Stimulated activated CD8-positive, alpha-beta memory T cell treated with anti-CD3 and anti-CD28 coated beads, Interleukin-15, amount 100 ng/mL, for 4 hours (primary cell): ENCODE measurements around the gene CYGB.

Experiments
- DNase-seq, 2 donors: peaks; one replicate each; pipeline ENCODE4 v3.0.0-alpha.2; 2020; ENCODE audit warnings: low read depth in 2 of 2

The CYGB gene

GRCh38 chr17:76500747-76501017, 36.8 kb downstream of the CYGB start:
- no peak for DNase-seq

GRCh38 chr17:76500074-76500746, 37.3 kb downstream of the CYGB start:
- no peak for DNase-seq

GRCh38 chr17:76499267-76499667, 38.2 kb downstream of the CYGB start:
- DNase-seq, result no peak

GRCh38 chr17:76498876-76499251, 38.6 kb downstream of the CYGB start:
- no peak for DNase-seq

GRCh38 chr17:76497979-76498875, 39.3 kb downstream of the CYGB start:
- no peak for DNase-seq

GRCh38 chr17:76497699-76497978, 39.9 kb downstream of the CYGB start:
- no peak for DNase-seq

- no peak for DNase-seq
Observed at GRCh38 chr17:76496464-76496863, 41.0 kb downstream of the CYGB start.

GRCh38 chr17:76495663-76496400, 41.7 kb downstream of the CYGB start:
- DNase-seq, result no peak

- DNase-seq, result no peak
Observed at GRCh38 chr17:76493505-76494167, 43.9 kb downstream of the CYGB start.

- DNase-seq, result no peak
Observed at GRCh38 chr17:76492989-76493501, 44.5 kb downstream of the CYGB start.

- no peak for DNase-seq
Observed at GRCh38 chr17:76492123-76492988, 45.2 kb downstream of the CYGB start.

GRCh38 chr17:76491271-76492122, 46.0 kb downstream of the CYGB start:
- no peak for DNase-seq

GRCh38 chr17:76490112-76490710, 47.3 kb downstream of the CYGB start:
- DNase-seq, result no peak

GRCh38 chr17:76487451-76488192, 49.9 kb downstream of the CYGB start:
- DNase-seq, result no peak

GRCh38 chr17:76485569-76485968, 51.9 kb downstream of the CYGB start:
- DNase-seq, result no peak

- DNase-seq, result no peak
Observed at GRCh38 chr17:76484228-76484725, 53.2 kb downstream of the CYGB start.

GRCh38 chr17:76481071-76481655, 56.3 kb downstream of the CYGB start:
- no peak for DNase-seq

- no peak for DNase-seq
Observed at GRCh38 chr17:76480632-76481031, 56.9 kb downstream of the CYGB start.
